H54 (cell line): Measurements from ENCODE around the gene ARL17A.
"Not testable (repeated sequence)": the region's sequence is repeated elsewhere in the genome, so short reads cannot be mapped to it uniquely, and the experiment has no call there.

Source experiments
- DNase-seq: peaks from one replicate; pipeline ENCODE4 v3.0.0; 2011; ENCODE audit warnings: low spot score, mixed read lengths; ENCODE audit not compliant: insufficient read length
- FAIRE-seq: peaks from 3 replicates; lab custom pipeline; 2011; peaks lifted over from hg19 to GRCh38; lab: Jason Lieb, UNC

ARL17A gene

GRCh38 chr17:46579083-46580075 lies at the start of gene ARL17A:
Gene ARL17A (minus strand): TSS chr17:46579691. CDS start chr17:46576322, 3,369 bp downstream.
- peak; percentile 97 for FAIRE-seq
- not testable (repeated sequence) for DNase-seq

GRCh38 chr17:46628753-46629436 lies 49.4 kb upstream of the ARL17A start:
- not testable (repeated sequence) for FAIRE-seq, DNase-seq

DNA sequence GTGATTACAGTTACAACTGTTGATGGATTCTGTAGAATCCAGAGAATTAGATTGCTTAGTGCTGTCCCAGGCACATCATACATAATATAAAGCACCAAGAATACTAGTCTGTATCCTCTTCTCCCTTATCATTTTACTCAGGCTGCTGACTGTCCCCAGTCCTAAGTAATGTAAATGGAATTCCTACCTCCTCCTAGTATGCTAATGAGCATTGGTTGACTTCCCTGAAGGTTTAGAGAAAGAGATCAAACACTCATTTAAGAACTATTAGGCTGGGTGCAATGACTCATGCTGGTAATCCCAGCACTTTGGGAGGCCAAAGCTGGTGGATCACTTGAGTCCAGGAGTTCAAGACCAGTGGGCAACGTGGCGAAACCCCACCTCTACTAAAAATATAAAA lies 48.0 kb upstream of the ARL17A start:
- FAIRE-seq = peak; percentile 93
- DNase-seq = not testable (repeated sequence)

- FAIRE-seq = not testable (repeated sequence)
These were observed 45.2 kb upstream of the ARL17A start for GRCh38 chr17:46624726-46625125.

GRCh38 chr17:46623790-46624189 lies 44.3 kb upstream of the ARL17A start:
- FAIRE-seq, DNase-seq: not testable (repeated sequence)

More at GRCh38 chr17:46624726-46625125, 45.2 kb upstream of the ARL17A start:
- not testable (repeated sequence) for DNase-seq

DNA sequence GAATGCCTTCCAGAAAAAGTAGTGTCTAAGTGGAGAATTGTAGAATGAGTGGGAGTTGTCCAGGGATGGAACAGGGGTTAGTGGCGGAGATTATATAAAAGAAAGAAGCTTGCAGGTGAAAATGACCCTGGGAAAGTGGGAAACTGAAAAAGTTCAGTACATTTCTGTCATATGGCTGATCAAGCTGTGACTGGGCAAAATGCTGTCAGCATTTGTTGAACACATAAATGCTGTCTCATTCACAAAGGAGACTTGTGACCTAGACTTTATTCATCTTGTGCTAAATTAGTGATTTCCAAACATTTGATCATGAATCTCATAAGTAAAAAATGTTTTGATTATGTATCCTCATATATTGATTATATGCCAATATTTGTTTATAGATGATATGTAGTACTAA lies 39.5 kb upstream of the ARL17A start:
- not testable (repeated sequence) for DNase-seq
- peak; percentile 70 for FAIRE-seq

DNA sequence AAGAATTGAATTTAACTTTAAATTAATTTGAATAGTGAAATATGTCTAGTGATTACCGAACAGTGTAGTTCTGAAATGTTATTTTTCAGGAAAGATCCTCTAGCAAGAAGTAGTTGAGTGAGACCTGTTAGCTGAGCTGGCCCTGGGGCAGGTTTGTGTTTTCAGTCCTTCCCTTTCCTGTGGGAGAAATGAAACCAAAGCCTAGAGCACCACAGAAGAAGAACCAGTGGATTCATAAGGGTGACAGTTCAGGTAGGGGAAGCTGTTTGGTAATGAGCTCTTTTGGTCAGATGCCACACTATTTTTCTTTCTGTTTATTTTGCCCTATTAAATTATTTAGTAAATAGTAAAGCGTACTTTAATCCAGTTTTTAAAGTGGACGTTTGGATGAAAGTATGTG lies 37.6 kb upstream of the ARL17A start:
- not testable (repeated sequence) for DNase-seq, FAIRE-seq

DNA sequence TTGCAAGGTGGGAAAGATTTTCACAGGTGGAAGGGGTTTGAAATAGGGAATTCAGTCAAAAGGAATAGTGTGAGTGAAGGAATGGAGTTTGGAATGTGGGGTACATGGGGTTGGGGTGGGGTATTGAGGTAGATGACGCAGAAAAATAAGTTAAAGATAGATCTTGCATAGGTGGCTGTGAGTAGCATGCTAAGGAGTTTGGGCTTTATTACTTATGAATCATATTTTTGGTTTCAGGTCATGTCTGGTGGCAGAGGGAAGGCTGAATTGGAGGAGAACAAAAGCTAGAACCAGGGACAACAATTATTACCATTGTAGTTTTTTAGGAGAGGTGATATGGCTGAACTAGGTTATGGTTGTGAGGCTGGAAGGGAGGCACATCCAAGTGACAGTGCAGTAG lies 34.4 kb upstream of the ARL17A start:
- DNase-seq, FAIRE-seq: not testable (repeated sequence)

DNA sequence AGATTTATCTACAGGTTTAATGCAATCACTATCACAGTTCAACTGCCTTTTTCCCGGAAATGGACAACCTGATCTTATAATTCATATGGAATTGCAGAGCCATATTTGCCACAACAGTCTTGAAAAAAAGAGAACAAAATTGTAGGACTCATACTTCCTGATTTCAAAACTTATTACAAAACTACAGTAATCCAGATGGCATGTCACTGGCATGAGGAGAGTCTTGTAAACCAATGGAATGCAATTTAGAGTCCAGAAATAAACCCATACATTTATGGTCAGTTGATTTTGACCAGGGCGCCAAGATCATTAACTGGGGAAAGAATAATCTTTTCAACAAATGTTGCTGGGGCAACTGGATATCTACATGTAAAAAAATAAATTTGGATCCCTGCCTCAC lies 31.8 kb upstream of the ARL17A start:
- DNase-seq = not testable (repeated sequence)
- FAIRE-seq = peak; percentile 74

- DNase-seq = not testable (repeated sequence)
- FAIRE-seq = peak; percentile 45
These were observed 23.6 kb upstream of the ARL17A start for GRCh38 chr17:46603125-46603524.

- not testable (repeated sequence) for DNase-seq
- peak; percentile 99 for FAIRE-seq
These were observed 21.3 kb upstream of the ARL17A start for GRCh38 chr17:46600767-46601166.

- DNase-seq = not testable (repeated sequence)
- peak; percentile 98 for FAIRE-seq
These were observed 18.9 kb upstream of the ARL17A start for GRCh38 chr17:46598344-46598931.

GRCh38 chr17:46591332-46591731 lies 11.8 kb upstream of the ARL17A start:
- not testable (repeated sequence) for DNase-seq
- FAIRE-seq = peak; percentile 80

GRCh38 chr17:46590157-46591146 lies 11.0 kb upstream of the ARL17A start, which contains the start of gene NSF:
Gene NSF (plus strand): TSS chr17:46590669. CDS start chr17:46590776, 107 bp downstream.
- FAIRE-seq, DNase-seq: not testable (repeated sequence)

DNA sequence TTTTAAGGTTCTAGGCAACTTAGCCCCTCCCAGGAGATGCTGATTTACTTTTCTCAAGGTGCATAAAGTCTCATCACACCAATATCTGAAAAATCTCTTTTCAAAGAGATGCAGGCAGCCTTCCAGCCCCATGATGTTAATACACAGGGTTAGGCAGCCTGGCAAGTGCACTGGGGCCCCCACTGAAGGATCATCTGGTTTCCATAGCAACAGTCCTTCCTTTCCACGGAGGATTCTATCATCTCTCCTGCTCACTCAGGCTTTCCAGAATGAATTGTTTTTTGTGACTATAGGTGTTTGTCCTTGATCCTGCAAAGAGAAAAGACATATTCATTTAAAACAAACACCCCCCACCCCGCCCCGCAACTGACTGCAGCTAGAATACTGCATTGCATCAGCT lies 6.0 kb upstream of the ARL17A start:
- FAIRE-seq = not testable (repeated sequence)

GRCh38 chr17:46580082-46580481 lies 591 bp upstream of the ARL17A start:
- FAIRE-seq, DNase-seq: not testable (repeated sequence)

More for the DNA sequence above, 6.0 kb upstream of the ARL17A start:
- DNase-seq = not testable (repeated sequence)

GRCh38 chr17:46571796-46572195 lies 7.7 kb downstream of the ARL17A start:
- DNase-seq, FAIRE-seq: not testable (repeated sequence)

DNA sequence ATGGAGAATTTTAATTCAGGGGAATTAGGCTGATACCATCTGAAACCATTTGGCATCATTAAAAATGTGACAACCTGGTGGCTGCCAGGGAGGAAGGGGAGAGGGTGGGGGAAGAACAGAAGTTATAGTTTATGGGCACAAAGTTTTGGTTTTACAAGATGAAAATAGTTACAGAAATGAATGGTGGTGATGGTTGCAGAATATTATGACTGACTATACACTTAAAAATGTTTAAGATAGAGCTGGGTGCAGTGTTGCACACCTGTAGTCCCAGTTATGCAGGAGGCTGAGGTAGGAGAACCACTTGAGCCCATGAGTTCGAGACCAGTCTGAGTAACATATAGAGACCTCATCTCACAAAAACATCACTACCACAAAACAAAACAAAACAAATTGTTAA lies 12.5 kb downstream of the ARL17A start:
- DNase-seq = not testable (repeated sequence)
- FAIRE-seq = peak; percentile 64

DNA sequence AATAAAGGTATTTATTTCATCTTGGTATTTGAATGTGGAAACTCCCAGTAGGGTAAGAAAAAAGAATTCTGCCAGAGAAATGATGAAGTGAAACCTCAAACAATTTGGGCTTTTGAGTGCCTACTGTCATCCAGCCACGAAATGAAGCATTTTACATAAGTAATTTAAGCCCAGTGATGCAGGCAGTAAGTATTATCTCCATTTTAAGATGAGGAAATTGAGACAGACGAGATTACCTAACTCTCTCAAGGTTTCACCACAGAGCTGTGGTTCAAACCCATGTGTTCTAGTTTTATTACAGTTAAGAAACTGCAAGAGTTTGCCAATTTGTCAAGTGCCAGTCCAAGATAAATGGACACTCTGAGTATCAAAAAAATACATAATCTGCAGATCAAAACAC lies 13.2 kb downstream of the ARL17A start:
- FAIRE-seq, DNase-seq: not testable (repeated sequence)
